Measurements from ENCODE around the gene SLC66A2.
"Not testable (repeated sequence)": the region's sequence is repeated elsewhere in the genome, so short reads cannot be mapped to it uniquely, and the experiment has no call there.

The SLC66A2 gene

DNA sequence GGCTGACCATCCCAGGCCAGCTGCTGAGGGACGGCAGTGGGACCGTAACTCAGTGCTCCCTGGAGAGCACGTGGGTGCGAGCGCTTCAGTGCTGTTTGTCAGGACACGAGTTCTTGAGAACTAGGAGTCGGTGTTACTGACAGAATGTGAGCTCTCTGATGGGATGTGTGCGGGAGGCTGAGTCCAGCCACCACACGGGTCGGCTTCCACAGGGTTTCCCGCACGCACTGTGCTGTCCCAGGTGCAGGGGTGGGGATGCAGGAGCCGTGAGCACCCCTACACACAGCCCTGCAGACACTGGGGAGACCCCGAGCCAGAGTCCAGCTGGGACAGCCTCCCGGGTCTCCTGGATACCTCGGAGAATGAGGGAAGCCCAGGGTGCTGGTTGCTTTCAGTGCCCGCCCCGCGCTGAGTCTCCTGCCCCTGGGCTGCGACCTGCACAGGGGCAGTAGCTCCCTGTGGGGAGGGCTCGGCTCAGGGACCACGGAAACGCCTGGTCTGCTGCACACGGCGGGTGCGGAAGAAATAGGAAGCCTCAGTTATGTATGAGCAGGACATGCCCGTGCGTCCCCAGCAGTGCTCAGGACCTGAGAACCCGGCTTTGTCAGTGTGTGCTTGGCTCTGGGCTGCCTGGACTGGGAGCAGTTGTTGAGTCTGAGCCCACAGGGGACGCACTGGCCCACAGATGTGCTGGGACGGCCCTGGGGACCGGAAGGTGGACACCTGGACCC, 82.5 kb downstream of the SLC66A2 start:
- H3K27me3 ChIP-seq (ENCODE audit: control insufficient read depth in 1 of 2, insufficient read depth in 2 of 2, low read length in 2 of 2), result peaks cover 6% of the 10 kb centered on the region in 2 donors
- H3K4me3 ChIP-seq (ENCODE audit: low read length in 2 of 2), result no peak overlapping the region
- H3K9me3 ChIP-seq (ENCODE audit: control insufficient read depth in 2 of 2, low read length in 2 of 2), result no peaks in the 10 kb centered on the region
- H3K27ac ChIP-seq (ENCODE audit: low read length), result no peak overlapping the region
- no peak overlapping the region for H3K9ac ChIP-seq (ENCODE audit: low read length in 2 of 2)
- no peaks in the 10 kb centered on the region for H3K36me3 ChIP-seq (ENCODE audit: control insufficient read depth in 2 of 2, insufficient read depth in 2 of 2, low read length in 2 of 2)
- H3K4me1 ChIP-seq (ENCODE audit: control insufficient read depth, insufficient read depth, low read length), result no peaks in the 10 kb centered on the region

DNA sequence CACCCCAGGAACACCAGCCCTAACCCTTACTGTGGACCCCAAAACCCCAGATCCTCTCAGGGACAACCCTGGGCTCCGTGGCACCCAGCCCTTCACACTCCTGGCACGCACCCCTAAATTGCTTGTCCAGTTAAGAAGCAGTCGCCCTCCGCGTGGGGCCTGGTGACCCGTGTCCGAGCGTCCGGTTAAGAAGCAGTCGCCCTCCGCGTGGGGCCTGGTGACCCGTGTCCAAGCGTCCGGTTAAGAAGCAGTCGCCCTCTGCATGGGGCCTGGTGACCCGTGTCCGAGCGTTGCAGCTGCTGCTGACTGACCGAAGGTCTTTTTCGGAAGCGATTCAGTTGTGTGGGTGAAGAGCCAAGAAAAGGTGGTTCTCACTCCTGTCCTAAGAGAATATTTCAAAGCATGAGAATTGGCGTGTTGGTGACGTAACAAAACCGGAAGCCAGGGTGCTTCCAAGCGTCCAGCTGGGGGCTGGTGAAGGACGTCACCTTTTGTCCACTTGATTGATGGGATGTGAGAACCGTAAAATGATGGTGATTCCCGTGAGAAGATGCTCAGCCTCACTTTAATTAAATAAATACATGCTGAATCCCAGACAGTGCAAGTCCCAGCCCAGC, 83.2 kb downstream of the SLC66A2 start:
- Histone ChIP-seq H3K9ac (ENCODE audit: low read length in 2 of 2) (no peak overlapping the region), H3K36me3 (ENCODE audit: control insufficient read depth in 2 of 2, insufficient read depth in 2 of 2, low read length in 2 of 2) (no peaks in the 10 kb centered on the region), H3K27ac (ENCODE audit: low read length) (no peak overlapping the region), H3K4me1 (ENCODE audit: control insufficient read depth, insufficient read depth, low read length) (no peaks in the 10 kb centered on the region), H3K27me3 (ENCODE audit: control insufficient read depth in 1 of 2, insufficient read depth in 2 of 2, low read length in 2 of 2) (peaks cover 6% of the 10 kb centered on the region in 2 donors), H3K4me3 (ENCODE audit: low read length in 2 of 2) (no peak overlapping the region), H3K9me3 (ENCODE audit: control insufficient read depth in 2 of 2, low read length in 2 of 2) (no peaks in the 10 kb centered on the region)

DNA sequence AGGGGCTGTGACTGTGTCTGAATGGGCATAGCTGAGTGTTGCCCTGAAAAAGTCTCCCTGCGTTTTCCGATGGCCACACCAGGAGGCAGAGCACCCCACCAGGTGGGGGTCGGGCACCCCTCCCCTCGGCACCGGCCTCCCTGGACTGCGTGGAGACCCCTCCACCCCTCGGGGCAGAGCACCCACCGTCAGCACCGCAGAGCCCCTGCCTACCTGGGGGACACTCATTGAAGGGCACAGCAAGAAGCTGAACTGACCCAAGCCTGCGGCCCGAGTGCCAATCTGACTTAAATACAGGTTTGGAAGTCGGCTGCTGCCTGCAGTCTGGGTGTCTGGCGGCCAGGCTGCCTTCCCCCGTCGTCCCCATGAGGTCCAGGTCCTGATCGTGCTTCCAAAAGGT, 83.8 kb downstream of the SLC66A2 start:
- no peaks in the 10 kb centered on the region for H3K36me3 ChIP-seq (ENCODE audit: control insufficient read depth in 2 of 2, insufficient read depth in 2 of 2, low read length in 2 of 2)
- H3K27me3 ChIP-seq (ENCODE audit: control insufficient read depth in 1 of 2, insufficient read depth in 2 of 2, low read length in 2 of 2), result peaks cover 7 to 11% of the 10 kb centered on the region in 2 donors
- H3K4me3 ChIP-seq (ENCODE audit: low read length in 2 of 2), result no peak overlapping the region
- H3K4me1 ChIP-seq (ENCODE audit: control insufficient read depth, insufficient read depth, low read length), result no peaks in the 10 kb centered on the region
- H3K9me3 ChIP-seq (ENCODE audit: control insufficient read depth in 2 of 2, low read length in 2 of 2), result peaks cover 0 to under 1% of the 10 kb centered on the region in 2 donors
- no peak overlapping the region for H3K9ac ChIP-seq (ENCODE audit: low read length in 2 of 2)
- H3K27ac ChIP-seq (ENCODE audit: low read length), result no peak overlapping the region

DNA sequence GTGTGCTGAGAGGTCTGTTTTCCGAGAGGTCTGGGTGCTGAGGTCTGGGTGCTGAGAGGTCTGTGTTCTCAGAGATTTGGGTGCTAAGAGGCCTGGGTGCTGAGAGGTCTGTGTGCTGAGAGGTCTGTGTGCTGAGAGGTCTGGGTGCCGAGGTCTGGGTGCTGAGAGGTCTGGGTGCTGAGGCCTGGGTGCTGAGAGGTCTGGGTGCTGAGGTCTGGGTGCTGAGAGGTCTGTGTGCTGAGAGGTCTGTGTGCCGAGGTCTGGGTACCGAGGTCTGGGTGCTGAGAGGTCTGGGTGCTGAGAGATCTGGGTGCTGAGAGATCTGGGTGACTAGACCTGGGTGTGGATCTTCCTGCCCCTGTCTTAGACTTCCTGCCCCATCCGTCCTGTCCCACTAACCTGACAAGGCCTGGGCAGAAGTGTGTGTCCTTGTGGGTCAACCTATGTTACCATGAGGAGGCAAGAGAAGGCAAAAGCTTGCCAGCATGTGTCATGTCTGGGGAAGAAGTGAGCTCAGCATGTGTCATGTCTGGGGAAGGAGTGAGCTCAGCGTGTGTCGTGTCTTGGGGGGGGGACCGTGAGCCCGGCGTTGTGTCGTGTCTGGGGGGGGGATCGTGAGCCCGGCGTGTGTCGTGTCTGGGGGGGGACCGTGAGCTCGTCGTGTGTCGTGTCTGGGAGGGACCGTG, 84.4 kb downstream of the SLC66A2 start:
- Histone ChIP-seq H3K4me1 (ENCODE audit: control insufficient read depth, insufficient read depth, low read length) (no peaks in the 10 kb centered on the region), H3K27ac (ENCODE audit: low read length) (no peak overlapping the region), H3K4me3 (ENCODE audit: low read length in 2 of 2) (no peak overlapping the region)

DNA sequence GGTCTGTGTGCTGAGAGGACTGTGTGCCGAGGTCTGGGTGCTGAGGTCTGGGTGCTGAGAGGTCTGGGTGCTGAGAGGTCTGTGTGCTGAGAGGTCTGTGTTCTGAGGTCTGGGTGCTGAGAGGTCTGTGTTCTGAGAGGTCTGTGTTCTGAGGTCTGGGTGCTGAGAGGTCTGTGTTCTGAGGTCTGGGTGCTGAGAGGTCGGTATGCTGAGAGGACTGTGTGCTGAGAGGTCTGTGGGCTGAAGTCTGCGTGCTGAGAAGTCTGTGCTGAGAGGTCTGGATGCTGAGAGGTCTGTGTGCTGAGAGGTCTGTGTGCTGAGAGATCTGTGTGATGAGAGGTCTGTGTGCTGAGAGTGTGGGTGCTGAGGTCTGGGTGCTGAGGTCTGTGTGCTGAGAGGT, 85.5 kb downstream of the SLC66A2 start:
- H3K4me1 ChIP-seq (ENCODE audit: control insufficient read depth, insufficient read depth, low read length); H3K36me3 ChIP-seq (ENCODE audit: control insufficient read depth in 2 of 2, insufficient read depth in 2 of 2, low read length in 2 of 2); H3K27ac ChIP-seq (ENCODE audit: low read length); H3K9ac ChIP-seq (ENCODE audit: low read length in 2 of 2); H3K4me3 ChIP-seq (ENCODE audit: low read length in 2 of 2); H3K9me3 ChIP-seq (ENCODE audit: control insufficient read depth in 2 of 2, low read length in 2 of 2); H3K27me3 ChIP-seq (ENCODE audit: control insufficient read depth in 1 of 2, insufficient read depth in 2 of 2, low read length in 2 of 2): not testable (repeated sequence)

More for the DNA sequence above, 84.4 kb downstream of the SLC66A2 start:
- H3K9ac ChIP-seq (ENCODE audit: low read length in 2 of 2), result no peak overlapping the region
- H3K36me3 ChIP-seq (ENCODE audit: control insufficient read depth in 2 of 2, insufficient read depth in 2 of 2, low read length in 2 of 2), result no peaks in the 10 kb centered on the region
- H3K27me3 ChIP-seq (ENCODE audit: control insufficient read depth in 1 of 2, insufficient read depth in 2 of 2, low read length in 2 of 2), result peaks cover 9 to 16% of the 10 kb centered on the region in 2 donors
- peaks cover 0 to 6% of the 10 kb centered on the region in 2 donors for H3K9me3 ChIP-seq (ENCODE audit: control insufficient read depth in 2 of 2, low read length in 2 of 2)

DNA sequence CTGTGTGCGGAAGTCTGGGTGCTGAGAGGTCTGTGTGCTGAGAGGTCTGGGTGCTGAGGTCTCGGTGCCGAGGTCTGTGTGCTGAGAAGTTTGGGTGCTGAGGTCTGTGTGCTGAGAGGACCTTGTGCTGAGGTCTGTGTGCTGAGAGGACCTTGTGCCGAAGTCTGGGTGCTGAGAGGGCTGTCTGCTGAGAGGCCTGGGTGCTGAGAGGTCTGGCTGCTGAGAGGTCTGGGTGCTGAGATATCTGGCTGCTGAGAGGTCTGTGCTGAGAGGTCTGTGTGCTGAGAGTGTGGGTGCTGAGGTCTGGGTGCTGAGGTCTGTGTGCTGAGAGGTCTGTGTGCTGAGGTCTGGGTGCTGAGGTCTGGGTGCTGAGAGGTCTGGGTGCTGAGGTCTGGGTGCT, 86.5 kb downstream of the SLC66A2 start:
- H3K4me3 ChIP-seq (ENCODE audit: low read length in 2 of 2); H3K27me3 ChIP-seq (ENCODE audit: control insufficient read depth in 1 of 2, insufficient read depth in 2 of 2, low read length in 2 of 2); H3K9ac ChIP-seq (ENCODE audit: low read length in 2 of 2); H3K4me1 ChIP-seq (ENCODE audit: control insufficient read depth, insufficient read depth, low read length); H3K27ac ChIP-seq (ENCODE audit: low read length); H3K9me3 ChIP-seq (ENCODE audit: control insufficient read depth in 2 of 2, low read length in 2 of 2); H3K36me3 ChIP-seq (ENCODE audit: control insufficient read depth in 2 of 2, insufficient read depth in 2 of 2, low read length in 2 of 2): not testable (repeated sequence)

DNA sequence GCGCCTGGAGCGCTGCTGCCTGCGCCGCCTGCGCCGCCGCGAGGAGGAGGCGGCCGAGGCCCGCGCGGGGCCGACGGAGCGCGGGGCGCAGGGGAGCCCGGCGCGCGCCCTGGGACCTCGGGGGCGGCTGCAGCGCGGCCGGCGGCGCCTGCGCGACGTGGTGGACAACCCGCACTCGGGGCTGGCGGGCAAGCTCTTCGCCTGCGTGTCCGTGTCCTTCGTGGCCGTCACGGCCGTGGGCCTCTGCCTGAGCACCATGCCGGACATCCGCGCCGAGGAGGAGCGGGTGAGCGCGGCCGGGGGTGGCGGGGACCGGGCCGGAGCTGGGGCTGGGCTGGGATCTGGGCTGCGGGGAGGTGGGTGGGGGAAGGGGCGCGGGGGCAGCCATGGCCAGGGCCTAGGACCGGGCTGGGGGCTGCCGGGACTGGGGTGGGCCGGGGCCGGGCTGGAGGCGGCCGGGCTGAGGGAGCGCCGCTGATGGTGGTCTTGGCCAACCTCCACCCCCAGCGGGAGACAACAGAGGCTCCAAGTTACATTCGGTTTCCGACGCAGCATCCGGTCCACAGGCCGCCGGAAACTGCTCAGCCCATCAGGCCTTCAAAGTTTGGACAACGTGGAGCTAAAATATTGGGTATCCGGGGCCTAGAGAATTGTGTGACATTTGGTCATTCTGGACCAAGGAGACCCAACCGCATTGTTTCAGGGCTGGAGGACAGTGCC, 87.3 kb downstream of the SLC66A2 start:
- no peaks in the 10 kb centered on the region for H3K36me3 ChIP-seq (ENCODE audit: control insufficient read depth in 2 of 2, insufficient read depth in 2 of 2, low read length in 2 of 2)
- peaks cover 0 to 6% of the 10 kb centered on the region in 2 donors for H3K9me3 ChIP-seq (ENCODE audit: control insufficient read depth in 2 of 2, low read length in 2 of 2)
- no peak overlapping the region for H3K4me3 ChIP-seq (ENCODE audit: low read length in 2 of 2)
- peaks cover 9% of the 10 kb centered on the region in 2 donors for H3K27me3 ChIP-seq (ENCODE audit: control insufficient read depth in 1 of 2, insufficient read depth in 2 of 2, low read length in 2 of 2)
- H3K9ac ChIP-seq (ENCODE audit: low read length in 2 of 2), result no peak overlapping the region
- no peak overlapping the region for H3K27ac ChIP-seq (ENCODE audit: low read length)
- no peaks in the 10 kb centered on the region for H3K4me1 ChIP-seq (ENCODE audit: control insufficient read depth, insufficient read depth, low read length)

DNA sequence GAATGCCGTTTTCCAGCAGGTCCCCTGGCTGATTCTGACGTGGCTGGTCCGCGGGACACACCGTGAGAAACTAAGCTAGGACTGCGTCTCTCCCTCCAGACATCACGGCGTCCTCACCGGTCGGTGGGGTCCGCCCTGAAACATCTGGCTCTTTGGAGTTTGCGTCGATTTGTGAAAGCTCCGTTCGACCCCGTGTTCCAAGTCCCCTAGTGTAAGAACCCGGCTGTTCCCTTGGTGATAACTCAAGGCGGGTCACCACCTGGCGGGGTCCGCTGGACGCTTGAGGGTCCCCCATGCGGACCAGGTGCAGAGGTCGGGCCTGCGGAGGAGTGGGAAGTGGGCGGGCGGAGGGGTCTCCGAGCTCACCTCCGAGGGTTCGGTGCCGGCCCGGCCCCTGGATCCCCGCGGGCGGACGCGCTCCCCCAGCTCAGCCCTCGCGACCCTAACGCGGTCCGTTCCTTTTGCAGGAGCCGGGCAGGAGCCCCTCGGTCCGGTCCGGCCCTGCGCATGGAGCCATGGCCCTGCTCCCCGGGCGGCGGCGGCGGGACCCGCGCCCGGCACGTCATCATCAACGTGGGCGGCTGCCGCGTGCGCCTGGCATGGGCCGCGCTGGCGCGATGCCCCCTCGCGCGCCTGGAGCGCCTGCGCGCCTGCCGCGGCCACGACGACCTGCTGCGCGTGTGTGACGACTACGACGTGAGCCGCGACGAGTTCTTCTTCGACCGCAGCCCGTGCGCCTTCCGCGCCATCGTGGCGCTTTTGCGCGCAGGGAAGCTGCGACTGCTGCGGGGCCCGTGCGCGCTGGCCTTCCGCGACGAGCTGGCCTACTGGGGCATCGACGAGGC, 88.1 kb downstream of the SLC66A2 start:
- H3K9ac ChIP-seq (ENCODE audit: low read length in 2 of 2), result no peak overlapping the region
- no peaks in the 10 kb centered on the region for H3K36me3 ChIP-seq (ENCODE audit: control insufficient read depth in 2 of 2, insufficient read depth in 2 of 2, low read length in 2 of 2)

DNA sequence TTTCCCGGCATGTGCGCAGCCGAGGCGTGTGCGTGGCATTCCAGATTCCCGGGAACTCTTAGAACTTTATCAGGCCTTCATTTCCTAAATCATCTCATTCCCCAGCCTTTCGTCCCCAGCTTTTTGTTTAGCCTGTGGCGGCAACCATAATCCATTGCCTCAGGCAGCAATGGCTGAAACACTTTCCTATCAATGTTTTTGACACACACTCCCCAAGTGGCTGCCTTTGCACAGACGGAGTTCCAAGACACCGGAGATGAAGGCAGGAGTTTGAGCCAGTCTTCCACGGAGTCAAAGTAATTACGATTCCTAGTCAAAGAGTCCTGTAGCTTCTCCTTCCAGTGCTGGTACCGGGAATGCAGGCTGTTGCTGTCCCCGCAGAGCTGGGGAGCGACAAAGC, 88.9 kb downstream of the SLC66A2 start:
- Histone ChIP-seq H3K9me3 (ENCODE audit: control insufficient read depth in 2 of 2, low read length in 2 of 2) (peaks cover 0 to 6% of the 10 kb centered on the region in 2 donors), H3K9ac (ENCODE audit: low read length in 2 of 2) (no peak overlapping the region), H3K36me3 (ENCODE audit: control insufficient read depth in 2 of 2, insufficient read depth in 2 of 2, low read length in 2 of 2) (no peaks in the 10 kb centered on the region), H3K27ac (ENCODE audit: low read length) (no peak overlapping the region), H3K27me3 (ENCODE audit: control insufficient read depth in 1 of 2, insufficient read depth in 2 of 2, low read length in 2 of 2) (peaks cover 9% of the 10 kb centered on the region in 2 donors), H3K4me3 (ENCODE audit: low read length in 2 of 2) (no peak overlapping the region), H3K4me1 (ENCODE audit: control insufficient read depth, insufficient read depth, low read length) (no peaks in the 10 kb centered on the region)

More for the DNA sequence above, 88.1 kb downstream of the SLC66A2 start:
- Histone ChIP-seq H3K4me3 (ENCODE audit: low read length in 2 of 2) (no peak overlapping the region), H3K4me1 (ENCODE audit: control insufficient read depth, insufficient read depth, low read length) (no peaks in the 10 kb centered on the region), H3K27ac (ENCODE audit: low read length) (no peak overlapping the region), H3K9me3 (ENCODE audit: control insufficient read depth in 2 of 2, low read length in 2 of 2) (peaks cover 0 to 6% of the 10 kb centered on the region in 2 donors), H3K27me3 (ENCODE audit: control insufficient read depth in 1 of 2, insufficient read depth in 2 of 2, low read length in 2 of 2) (peaks cover 9% of the 10 kb centered on the region in 2 donors)

DNA sequence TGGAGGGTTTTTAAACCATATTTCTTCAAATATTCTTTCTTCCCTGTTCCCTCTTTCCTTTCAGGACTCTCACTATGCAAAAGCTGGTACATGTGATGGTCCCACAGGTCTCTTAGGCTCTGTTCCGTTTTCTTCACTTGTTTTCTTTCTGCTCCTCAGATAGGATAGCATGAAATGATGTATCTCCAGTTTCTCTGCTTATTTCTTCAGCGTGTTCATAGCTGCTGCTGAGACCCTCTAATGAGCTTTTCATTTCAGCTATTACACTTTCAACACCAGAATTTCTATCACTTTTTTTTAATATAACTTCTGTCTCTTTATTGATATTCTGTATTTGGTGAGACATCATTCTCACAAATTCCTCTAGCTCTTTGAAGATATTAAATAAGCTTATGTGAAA, 89.8 kb downstream of the SLC66A2 start:
- Histone ChIP-seq H3K9ac (ENCODE audit: low read length in 2 of 2) (no peak overlapping the region), H3K27me3 (ENCODE audit: control insufficient read depth in 1 of 2, insufficient read depth in 2 of 2, low read length in 2 of 2) (peaks cover 10 to 12% of the 10 kb centered on the region in 2 donors), H3K9me3 (ENCODE audit: control insufficient read depth in 2 of 2, low read length in 2 of 2) (peaks cover 0 to 6% of the 10 kb centered on the region in 2 donors), H3K27ac (ENCODE audit: low read length) (no peak overlapping the region), H3K4me3 (ENCODE audit: low read length in 2 of 2) (no peak overlapping the region), H3K4me1 (ENCODE audit: control insufficient read depth, insufficient read depth, low read length) (no peaks in the 10 kb centered on the region), H3K36me3 (ENCODE audit: control insufficient read depth in 2 of 2, insufficient read depth in 2 of 2, low read length in 2 of 2) (no peaks in the 10 kb centered on the region)

Measured in stomach smooth muscle (tissue), 2 donors.